Fibroblast of upper back skin (primary cell): ENCODE measurements around the gene RNASEL.
A peak's percentile ranks its signal among the peaks of the same experiment; 100 is the strongest.

Experiments
- DNase-seq: peaks from one replicate; pipeline ENCODE4 v3.0.0-alpha.2; 2013

The RNASEL gene

DNA sequence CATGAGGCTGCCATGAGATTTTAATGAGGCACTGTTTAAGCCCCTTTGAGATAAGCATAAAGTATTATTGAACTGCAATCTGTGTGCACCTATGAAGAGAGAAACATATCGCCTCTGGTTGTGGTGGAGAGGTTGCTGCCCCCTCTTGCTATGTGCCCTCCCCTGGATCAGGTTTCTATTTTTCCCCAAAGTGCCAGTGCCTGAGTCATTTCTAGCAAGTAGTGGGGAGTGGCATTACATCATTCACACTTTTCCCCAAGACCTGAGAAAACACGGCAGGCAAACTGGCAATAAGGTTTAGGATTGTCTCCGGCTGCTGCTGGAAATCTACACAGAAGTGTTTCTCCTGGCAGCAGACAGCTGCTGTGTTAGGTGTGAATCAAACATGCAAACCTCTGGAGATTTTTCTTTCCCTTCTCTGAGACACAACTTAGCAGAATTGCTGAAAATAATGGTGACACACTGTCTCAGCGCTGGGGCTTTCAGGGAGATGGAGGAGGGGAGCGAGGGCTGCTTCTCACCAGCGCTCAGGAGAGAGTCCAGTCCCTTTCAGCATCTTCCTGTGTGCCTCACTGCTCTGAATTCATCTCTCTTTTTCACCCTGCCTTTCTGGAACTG is 28.8 kb upstream of the RNASEL start:
- DNase-seq = peak; percentile 67

- no peak for DNase-seq
These were observed 28.0 kb upstream of the RNASEL start for GRCh38 chr1:182617014-182617429.

GRCh38 chr1:182616130-182617013 is 27.3 kb upstream of the RNASEL start:
- DNase-seq = peak; percentile 95

DNA sequence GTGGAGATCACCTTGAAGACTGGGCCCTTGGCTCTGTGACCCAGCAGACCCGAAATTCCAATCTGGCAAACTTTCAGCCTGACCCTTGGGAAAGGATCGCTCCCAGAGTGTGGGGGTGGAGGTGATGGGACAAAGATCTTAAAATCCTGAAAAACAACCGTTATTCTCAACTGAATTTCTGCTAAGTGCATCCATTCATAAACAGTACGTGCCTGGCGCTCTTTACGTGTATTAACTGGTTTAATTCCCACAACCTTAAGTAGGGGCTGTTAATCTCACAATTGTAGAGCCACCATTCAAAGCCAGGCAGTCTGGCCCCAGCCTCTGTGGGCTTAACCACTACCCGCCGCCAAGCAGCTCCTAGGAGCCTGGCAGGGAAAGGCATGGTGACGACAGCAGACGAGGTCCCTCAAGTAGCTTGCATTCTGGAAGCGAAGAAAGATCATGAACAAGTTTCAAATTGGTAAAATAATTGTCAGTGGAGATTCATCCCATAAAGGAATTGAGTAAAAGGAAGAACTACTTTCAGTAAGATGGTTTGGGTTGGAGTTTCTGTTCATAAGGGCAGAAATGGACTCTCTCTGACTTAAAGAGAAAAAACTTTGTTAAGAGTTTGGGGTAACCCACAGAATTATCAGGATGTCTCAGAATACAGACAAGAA is 26.5 kb upstream of the RNASEL start:
- peak; percentile 51 for DNase-seq

- peak; percentile 89 for DNase-seq
These were observed 25.9 kb upstream of the RNASEL start for GRCh38 chr1:182614796-182615454.

DNA sequence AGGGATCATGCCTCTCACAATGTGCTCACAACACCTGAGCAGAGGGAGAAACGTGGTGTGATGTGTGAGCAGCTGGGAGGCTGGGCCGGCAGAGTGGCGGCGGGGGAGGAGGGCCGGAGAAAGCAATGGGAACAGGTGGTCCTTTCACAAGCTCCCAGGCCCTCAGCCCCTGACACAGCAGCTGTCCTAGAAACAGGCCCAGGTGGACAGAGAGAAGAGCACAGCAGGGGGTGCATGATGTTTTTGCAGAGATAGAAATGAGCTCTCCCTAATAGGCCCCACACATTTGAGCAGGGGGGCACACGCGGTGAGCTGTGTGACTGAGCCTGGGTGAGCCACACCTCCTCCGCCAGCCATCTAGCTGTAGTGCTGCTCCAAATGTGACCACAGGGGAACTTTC is 22.7 kb upstream of the RNASEL start:
- no peak for DNase-seq

DNA sequence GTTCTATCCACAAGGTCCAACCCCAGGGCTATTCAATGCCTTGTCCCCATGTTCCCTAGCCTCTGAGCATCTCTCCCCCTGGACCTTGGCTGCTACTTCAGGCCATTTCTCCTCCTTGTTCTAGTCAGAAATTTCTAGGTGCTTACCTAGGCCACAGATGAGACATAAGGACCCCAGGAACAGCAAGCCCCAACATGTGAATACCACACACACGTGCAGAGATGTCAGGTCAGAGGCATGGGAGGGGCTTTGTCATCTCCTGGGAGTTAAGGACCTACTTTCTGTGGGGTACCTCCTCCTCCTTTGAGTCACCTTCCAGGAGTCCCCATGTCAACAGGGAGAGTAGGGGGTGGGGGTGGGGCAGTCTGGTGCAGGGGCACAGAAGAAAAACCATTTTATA is 22.3 kb upstream of the RNASEL start:
- no peak for DNase-seq

- peak; percentile 61 for DNase-seq
These were observed 21.6 kb upstream of the RNASEL start for GRCh38 chr1:182610606-182611194.

DNA sequence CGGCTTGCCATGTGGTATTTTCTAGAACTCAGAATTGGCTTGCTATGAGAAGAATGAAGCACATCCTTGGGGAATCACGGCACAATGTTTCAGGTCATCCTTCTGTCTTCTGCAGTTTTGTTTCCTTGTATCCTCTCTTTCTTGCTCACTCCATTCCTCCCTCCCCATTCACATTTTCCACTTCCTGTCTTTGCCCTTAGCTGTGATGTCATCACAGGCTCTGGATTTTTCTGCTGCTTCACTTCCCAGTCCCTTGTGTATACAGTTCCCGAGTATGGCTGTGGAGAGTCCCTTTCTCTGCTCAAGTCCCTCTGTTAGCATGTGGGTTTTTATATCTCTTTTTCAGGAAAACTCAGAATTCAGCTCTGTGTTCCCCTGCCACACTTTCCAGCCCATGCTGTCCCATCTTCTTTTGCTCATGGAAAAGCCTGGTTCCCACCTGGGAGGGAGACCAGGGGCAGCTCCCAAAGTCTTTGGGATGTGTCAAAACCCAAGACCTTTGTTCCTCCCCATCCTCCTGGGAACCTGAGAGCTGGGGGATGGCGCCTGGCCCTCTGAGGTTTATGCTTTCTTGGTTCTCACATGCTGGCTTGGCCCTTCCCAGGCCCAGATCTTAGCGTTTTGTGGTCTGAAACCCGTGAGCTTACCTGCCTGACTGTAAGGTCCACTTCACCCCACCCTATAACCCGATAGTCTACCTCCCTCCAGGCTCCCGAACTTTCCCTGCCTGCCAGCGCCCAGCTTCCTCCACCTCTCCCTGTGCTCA is 20.0 kb upstream of the RNASEL start:
- DNase-seq = peak; percentile 59

GRCh38 chr1:182608236-182608635 is 19.2 kb upstream of the RNASEL start:
- DNase-seq = no peak

DNA sequence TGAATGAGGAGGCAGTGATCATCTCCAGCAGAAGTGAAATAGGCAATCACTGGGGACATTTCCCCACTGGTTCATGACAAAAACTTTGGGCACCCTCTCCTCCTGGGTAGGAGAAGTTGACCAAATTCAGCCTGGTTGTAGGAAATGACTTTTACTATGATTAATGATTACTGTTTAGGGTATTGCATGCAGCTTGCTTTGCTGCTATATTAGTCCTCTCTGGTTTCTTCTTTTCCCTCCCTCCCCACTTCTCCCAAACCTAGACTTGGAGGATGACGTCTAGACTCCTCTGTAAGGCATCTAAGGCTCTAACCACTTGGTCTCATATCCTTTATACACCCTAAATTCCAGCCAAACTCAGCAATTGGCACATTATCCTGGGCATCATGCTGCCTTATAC is 18.5 kb upstream of the RNASEL start:
- no peak for DNase-seq

- DNase-seq = peak; percentile 82
These were observed 15.4 kb upstream of the RNASEL start, which contains the start of gene RGS16 for GRCh38 chr1:182604175-182605164. Gene RGS16, minus strand, starts transcription at chr1:182604389. Its CDS starts 130 bp downstream, at chr1:182604259.

DNA sequence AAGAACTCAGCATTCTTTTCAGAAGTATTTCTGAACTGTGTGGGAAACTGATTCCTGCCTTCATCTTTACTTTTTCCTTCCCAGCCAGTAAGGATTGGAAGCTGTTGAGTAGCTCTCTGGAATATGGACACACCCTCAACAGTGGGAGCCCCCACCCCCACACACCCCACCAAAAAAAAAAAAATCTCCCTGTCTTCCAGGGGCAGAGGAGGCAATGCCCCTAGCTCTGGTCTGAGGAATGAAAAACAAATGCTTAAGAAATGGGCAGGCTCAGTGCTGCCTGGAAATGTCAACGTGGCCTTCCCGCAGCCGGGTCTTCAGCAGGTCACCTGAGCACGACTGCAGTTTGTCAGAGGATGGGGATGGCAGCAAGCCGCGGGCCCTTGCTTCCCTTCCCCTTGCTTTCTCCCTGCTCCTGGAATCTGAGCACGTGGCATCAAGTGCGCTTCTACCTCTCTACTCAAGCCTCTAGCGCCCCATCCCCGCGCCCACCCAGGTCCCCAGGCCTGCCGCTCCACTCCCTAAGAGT is 14.7 kb upstream of the RNASEL start:
- no peak for DNase-seq

- peak; percentile 50 for DNase-seq
These were observed 14.0 kb upstream of the RNASEL start for GRCh38 chr1:182602935-182603645.

DNA sequence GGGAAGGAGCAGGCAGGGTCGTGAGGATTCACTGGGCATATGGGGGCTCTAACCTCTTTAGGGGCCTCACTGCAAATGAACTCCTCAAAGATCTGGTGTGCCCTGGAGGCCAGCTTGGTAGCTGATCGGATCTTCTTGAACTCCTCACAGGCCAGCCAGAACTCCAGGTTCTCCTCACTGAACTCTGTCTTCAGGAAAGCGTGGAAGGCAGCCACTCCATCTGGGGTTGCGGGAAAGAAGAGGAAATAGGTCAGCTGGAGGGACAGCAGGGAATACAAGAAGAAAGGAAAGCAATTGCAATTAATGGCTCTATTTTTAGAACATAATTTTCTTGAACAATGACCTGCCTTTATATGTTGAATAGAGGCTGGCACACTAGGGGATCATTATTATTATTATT is 12.9 kb upstream of the RNASEL start:
- DNase-seq = no peak

GRCh38 chr1:182601416-182601786 is 12.3 kb upstream of the RNASEL start:
- DNase-seq = peak; percentile 78

- DNase-seq = no peak
These were observed 11.8 kb upstream of the RNASEL start for GRCh38 chr1:182600745-182601415.

- no peak for DNase-seq
These were observed 11.1 kb upstream of the RNASEL start for GRCh38 chr1:182600036-182600713.

GRCh38 chr1:182599339-182599738 is 10.3 kb upstream of the RNASEL start:
- no peak for DNase-seq
